Ovary (tissue), 3 donors: ENCODE measurements around the gene NENF.

ENCODE experiments used
- POLR2A ChIP-seq: fragments of 450-650 bp; IDR thresholded peaks from one replicate; pipeline ENCODE4 v1.6.1; 2017; ENCODE audit warnings: antibody characterized with exemption, mild to moderate bottlenecking, moderate library complexity
- TF ChIP-seq, protein P1 (sequence below), 3 donors: fragments of 450-650 bp in 2 of 3; fragments of 200-600 bp in 1 of 3; IDR thresholded peaks; one replicate each; pipeline versions ENCODE4 v1.5.1 to v1.8.0; 2016 to 2022; ENCODE audit warnings: antibody characterized with exemption in 3 of 3, mild to moderate bottlenecking in 1 of 3
- donor health status: DM: no; HTN: no; CAD: no.

- TF ChIP-seq POLR2A = no peak
- TF ChIP-seq, protein P1, sequence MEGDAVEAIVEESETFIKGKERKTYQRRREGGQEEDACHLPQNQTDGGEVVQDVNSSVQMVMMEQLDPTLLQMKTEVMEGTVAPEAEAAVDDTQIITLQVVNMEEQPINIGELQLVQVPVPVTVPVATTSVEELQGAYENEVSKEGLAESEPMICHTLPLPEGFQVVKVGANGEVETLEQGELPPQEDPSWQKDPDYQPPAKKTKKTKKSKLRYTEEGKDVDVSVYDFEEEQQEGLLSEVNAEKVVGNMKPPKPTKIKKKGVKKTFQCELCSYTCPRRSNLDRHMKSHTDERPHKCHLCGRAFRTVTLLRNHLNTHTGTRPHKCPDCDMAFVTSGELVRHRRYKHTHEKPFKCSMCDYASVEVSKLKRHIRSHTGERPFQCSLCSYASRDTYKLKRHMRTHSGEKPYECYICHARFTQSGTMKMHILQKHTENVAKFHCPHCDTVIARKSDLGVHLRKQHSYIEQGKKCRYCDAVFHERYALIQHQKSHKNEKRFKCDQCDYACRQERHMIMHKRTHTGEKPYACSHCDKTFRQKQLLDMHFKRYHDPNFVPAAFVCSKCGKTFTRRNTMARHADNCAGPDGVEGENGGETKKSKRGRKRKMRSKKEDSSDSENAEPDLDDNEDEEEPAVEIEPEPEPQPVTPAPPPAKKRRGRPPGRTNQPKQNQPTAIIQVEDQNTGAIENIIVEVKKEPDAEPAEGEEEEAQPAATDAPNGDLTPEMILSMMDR (IDR thresholded peaks at IDR 0.05) = no peak
Observed at GRCh38 chr1:212491454-212491853, 58.7 kb downstream of the NENF start.
